ENCODE results near the gene GPBAR1. TPM values are rescaled to one million over a fixed set of nuclear protein-coding genes. Genes with fewer than 3 reads are reported as not detected.

Gene GPBAR1
- total and polyA plus RNA-seq, 3 donors from 2014 or later, result 1.5 to 3.4 (median 1.8) TPM

DNA sequence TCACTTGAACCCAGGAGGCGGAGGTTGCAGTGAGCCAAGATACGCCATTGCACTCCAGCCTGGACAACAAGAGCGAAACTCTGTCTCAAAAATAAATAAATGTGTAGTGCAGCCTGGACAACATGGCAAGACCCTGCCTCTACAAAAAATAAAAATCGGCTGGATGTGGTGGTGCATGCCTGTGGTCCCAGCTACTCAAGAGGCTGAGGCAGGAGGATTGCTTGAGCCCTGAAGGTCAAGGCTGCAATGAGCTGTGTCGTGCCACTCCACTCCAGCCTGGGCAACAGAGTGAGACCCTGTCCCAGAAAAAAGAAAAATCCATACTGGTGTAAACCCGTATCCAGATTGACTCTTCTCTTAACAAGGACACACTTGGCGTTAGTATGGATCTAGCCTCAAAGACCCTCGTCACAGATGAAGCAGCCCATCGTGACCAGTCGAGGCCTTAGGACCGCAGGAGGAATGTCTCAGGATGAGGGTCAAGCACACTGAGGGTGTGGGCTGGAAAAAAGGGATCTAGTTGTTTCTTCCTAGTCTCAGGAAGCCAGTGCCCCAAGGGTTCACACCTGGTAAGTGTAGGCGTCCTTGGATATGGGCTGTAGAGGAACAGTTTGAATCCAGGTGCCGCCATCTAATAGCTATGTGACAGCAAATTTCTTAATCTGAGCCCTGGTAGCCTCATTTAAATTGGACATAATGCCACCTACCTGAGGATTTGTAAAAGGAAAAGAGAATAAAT lies 4.0 kb upstream of the GPBAR1 start:
- Histone ChIP-seq H3K9me3 (no peaks in the 10 kb centered on the region), H3K27ac (peak overlapping the region in 1 of 2 donors; percentile 41), H3K4me3 (no peak overlapping the region), H3K27me3 (no peaks in the 10 kb centered on the region), H3K4me1 (peaks cover 33% of the 10 kb centered on the region), H3K36me3 (ENCODE audit: low read depth, missing control alignments) (no peaks in the 10 kb centered on the region)
- 93% methylated on average over 12 to 13 of the region's 13 CpGs for WGBS, 2 donors
- intact Hi-C loops (cut with DNase I; ENCODE audit: low total_unique reads), result no loop called here
- TF ChIP-seq, protein P1, sequence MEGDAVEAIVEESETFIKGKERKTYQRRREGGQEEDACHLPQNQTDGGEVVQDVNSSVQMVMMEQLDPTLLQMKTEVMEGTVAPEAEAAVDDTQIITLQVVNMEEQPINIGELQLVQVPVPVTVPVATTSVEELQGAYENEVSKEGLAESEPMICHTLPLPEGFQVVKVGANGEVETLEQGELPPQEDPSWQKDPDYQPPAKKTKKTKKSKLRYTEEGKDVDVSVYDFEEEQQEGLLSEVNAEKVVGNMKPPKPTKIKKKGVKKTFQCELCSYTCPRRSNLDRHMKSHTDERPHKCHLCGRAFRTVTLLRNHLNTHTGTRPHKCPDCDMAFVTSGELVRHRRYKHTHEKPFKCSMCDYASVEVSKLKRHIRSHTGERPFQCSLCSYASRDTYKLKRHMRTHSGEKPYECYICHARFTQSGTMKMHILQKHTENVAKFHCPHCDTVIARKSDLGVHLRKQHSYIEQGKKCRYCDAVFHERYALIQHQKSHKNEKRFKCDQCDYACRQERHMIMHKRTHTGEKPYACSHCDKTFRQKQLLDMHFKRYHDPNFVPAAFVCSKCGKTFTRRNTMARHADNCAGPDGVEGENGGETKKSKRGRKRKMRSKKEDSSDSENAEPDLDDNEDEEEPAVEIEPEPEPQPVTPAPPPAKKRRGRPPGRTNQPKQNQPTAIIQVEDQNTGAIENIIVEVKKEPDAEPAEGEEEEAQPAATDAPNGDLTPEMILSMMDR (IDR thresholded peaks at IDR 0.05), result no peak
- TF ChIP-seq POLR2A (IDR thresholded peaks at IDR 0.05), result no peak
- no peak for DNase-seq

DNA sequence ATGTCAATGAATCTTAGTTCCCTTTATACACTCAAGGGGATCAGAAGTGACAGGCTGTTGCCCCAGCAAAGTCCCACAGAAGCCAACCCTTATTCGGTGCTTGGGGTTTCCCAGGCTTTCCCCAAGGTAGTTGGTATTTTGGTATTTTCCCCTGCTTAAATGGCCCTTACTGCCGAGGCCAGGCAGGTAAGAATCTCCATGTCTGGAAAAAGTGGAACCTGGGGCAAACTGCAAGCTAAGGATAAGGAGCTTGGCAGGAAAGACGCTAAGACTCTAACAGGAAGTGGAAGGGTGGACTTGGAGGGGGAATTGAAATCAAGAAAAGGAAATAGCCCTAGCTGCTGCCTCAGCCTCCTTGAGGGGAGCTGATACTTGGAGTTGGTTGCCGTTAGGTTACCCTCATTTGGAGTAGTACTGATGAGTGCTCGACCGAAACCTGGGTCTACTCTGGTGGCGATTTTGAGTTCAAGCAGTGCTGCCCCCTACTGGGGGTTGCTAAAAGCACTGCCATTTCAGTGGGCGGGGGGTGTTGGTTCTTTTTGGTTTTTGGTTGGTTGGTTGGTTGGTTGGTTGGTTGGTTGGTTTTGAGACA lies 3.3 kb upstream of the GPBAR1 start:
- no peaks in the 10 kb centered on the region for H3K36me3 ChIP-seq (ENCODE audit: low read depth, missing control alignments)
- intact Hi-C loops (cut with DNase I; ENCODE audit: low total_unique reads), result no loop called here
- no peaks in the 10 kb centered on the region for H3K27me3 ChIP-seq
- H3K4me3 ChIP-seq, result no peak overlapping the region
- TF ChIP-seq, protein P1 (IDR thresholded peaks at IDR 0.05), result peak in 2 of 3 experiments; percentile 39 to 57
- no peak for TF ChIP-seq POLR2A (IDR thresholded peaks at IDR 0.05)
- peak overlapping the region in 1 of 2 donors; percentile 41 for H3K27ac ChIP-seq
- DNase-seq, result peak; percentile 47
- peaks cover 39% of the 10 kb centered on the region for H3K4me1 ChIP-seq
- no peaks in the 10 kb centered on the region for H3K9me3 ChIP-seq
- 65 to 70% methylated on average over 6 to 8 of the region's 8 CpGs for WGBS, 2 donors

DNA sequence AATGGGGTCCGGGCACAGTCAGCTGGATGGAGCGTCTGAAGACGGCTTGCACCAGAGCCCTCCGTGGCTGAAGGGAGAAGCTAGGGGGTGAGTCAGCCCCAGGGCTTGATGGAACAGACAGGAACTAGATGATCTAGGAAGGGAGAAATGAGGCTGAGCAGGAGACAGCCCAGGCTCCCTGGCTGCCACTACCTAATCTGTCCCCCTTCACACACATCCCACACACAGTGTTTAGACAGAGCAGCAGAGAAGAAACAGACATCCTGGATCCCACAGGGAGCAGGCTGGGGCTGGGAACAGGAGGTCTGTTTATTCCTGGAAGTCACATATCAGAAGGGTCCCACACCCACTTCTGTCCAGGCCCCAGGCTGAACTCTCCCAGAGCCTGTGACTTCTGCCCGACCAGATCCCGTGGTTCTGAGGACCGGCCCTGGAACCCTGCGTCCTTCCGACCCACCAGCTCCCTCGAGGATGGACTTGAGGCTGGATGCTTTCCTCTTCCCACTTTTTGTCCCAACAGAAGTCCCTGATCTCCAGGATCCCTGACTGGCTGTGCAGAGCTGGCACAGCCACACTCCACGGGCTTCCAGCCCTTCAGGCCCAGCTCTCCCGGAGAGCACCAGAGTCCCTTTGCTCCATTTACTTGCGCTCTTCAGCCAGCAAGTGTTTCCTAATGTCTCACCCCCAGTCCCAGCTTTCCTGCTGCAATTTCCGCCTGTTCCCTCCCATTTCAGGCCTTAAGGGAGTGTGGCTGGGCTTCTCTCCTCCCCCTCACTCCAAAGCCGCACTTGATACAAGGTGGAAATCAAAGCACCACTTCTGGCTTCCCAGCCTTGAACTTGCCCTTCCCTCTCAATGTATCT lies 1.5 kb upstream of the GPBAR1 start:
- Histone ChIP-seq H3K36me3 (ENCODE audit: low read depth, missing control alignments) (no peaks in the 10 kb centered on the region), H3K27me3 (no peaks in the 10 kb centered on the region), H3K4me1 (peaks cover 46% of the 10 kb centered on the region), H3K9me3 (no peaks in the 10 kb centered on the region), H3K4me3 (no peak overlapping the region), H3K27ac (peak overlapping the region; percentile 37 to 75)
- DNase-seq, result peak; percentile 82
- no peak for TF ChIP-seq POLR2A (IDR thresholded peaks at IDR 0.05)
- TF ChIP-seq, protein P1 (IDR thresholded peaks at IDR 0.05), result no peak
- intact Hi-C loops (cut with DNase I; ENCODE audit: low total_unique reads), result no loop called here
- WGBS, 2 donors, result 25 to 47% methylated on average over 14 to 15 of the region's 15 CpGs

DNA sequence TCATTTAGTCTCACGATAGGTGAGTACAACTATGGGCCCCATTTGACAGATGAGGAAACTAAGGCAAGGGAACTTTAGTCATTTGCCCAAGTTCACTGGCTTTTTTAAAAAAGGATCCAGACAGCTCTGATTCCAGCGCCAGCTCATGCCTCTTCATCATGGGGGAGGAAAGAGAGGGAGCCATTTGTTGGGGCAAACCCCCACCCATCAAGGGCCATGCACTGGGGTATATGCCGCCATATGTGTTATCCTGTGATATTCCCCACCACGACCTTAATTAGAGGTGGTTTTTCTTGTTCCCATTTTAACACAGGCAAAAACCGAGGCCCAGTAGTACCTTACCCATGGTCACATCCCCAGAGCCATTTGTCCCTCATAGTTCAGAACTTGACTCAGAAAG lies 649 bp upstream of the GPBAR1 start:
- no peaks in the 10 kb centered on the region for H3K9me3 ChIP-seq
- H3K27me3 ChIP-seq, result no peaks in the 10 kb centered on the region
- H3K36me3 ChIP-seq (ENCODE audit: low read depth, missing control alignments), result no peaks in the 10 kb centered on the region
- intact Hi-C loops (cut with DNase I; ENCODE audit: low total_unique reads), result no loop called here
- H3K4me3 ChIP-seq, result no peak overlapping the region
- no peak for DNase-seq
- peak overlapping the region; percentile 37 to 75 for H3K27ac ChIP-seq
- no peak for TF ChIP-seq POLR2A (IDR thresholded peaks at IDR 0.05)
- TF ChIP-seq, protein P1 (IDR thresholded peaks at IDR 0.05), result no peak
- peaks cover 46% of the 10 kb centered on the region for H3K4me1 ChIP-seq
- whole genome bisulfite sequencing, 2 donors, result 81 to 93% methylated on average over 5 of the region's 5 CpGs

All from testis (tissue), 3 donors.